M059J (cell line): ENCODE measurements around the gene FLOT1. TPM values are rescaled to one million over a fixed set of nuclear protein-coding genes. Genes with fewer than 3 reads are reported as not detected.

ENCODE experiments used
- DNase-seq: peaks from one replicate; pipeline ENCODE4 v3.0.0-alpha.2; 2012; ENCODE audit warnings: low read depth
- total RNA-seq: library from RNA; depleted of rRNA; stranded (reverse); fragments of >200 nt; shearing (Covaris generic); gene quantifications from 2 replicates; pipeline ENCODE4 v1.2.3, GENCODE V29; 2014; rRNA removed

FLOT1 gene
- total RNA-seq = 194 and 244 TPM in 2 replicates

- peak; percentile 99 for DNase-seq
Observed at GRCh38 chr6:30742316-30743098, at the start of gene FLOT1. Gene FLOT1, minus strand, starts transcription at chr6:30742687. Its CDS starts 498 bp downstream, at chr6:30742189.

DNA sequence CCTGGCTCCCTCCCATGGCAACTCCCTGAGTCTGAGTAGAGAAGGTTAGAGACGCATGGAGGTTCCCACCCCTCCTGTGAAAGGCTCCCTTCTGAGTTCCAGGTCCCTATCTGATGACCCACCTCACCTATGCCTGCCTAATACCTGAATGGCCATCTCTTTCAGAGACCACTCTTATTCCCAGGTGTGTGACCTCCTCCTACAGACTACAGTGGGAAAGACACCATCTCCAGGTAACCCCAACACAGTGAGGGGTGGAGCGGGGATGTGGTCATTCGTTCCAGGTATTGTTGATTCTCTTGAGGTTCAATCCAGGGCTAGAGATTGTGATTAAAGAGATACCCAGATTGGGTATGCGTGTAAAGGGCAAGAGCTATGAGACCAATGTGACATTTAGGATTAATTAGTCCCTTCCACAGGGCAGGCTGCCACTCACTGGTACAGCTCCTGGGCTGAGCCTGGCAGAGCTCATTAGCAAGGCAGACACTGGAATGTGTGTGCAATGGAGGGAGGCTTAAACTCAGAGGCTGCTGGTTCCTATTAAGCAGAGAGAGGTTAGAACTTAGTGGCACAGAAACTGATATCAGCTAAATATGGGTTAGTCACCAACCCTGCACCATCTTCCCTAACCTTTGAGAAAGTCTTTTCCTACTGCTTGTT is 48.4 kb upstream of the FLOT1 start:
- DNase-seq = no peak

DNA sequence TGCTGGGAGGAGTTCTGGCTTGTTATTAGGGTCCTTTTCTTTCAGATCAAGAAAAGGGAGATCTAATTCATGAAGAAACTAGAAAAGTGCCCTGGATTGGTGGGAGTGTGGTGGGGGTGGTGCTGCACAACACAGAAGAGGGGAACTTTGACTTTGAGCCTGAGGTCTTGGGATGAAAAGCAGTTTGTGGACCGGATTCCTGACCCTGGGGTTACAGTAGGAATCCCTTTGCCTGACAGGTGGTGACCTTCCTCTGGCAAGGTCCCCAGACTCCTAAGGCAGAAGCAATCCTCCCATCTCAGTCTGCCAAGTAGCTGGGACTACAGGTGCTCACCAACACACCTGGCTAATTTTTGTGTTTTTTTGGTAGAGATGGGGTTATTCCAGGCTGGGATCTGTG is 47.1 kb upstream of the FLOT1 start:
- no peak for DNase-seq

- DNase-seq = no peak
Observed at GRCh38 chr6:30787954-30788353, 45.5 kb upstream of the FLOT1 start.

DNA sequence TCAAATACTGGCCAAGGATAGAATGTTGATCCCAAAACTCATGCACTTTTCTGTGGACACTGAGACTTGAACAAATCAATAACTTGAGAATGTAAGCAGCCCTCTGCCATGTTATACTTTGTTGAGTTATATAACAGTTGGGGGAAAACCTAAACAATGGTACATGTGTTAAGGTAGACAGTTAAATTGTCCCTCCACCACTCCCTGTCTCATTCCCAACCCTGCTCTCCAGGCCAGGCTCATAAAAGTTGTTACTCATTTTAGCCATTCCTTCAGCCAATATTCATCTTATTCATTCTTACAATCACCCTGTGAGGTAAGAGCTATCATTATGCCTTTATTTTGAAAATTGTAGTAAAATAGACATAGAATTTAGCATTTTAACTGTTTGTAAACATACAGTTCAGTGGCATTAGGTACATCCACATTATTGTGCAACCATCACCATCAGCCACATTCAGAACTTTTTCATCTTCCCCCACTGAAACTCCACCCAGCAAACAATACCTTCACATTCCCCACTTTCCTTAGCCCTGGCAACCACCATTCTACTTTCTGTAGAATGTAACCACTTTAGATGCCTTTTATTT is 40.0 kb upstream of the FLOT1 start:
- DNase-seq = peak; percentile 95

DNA sequence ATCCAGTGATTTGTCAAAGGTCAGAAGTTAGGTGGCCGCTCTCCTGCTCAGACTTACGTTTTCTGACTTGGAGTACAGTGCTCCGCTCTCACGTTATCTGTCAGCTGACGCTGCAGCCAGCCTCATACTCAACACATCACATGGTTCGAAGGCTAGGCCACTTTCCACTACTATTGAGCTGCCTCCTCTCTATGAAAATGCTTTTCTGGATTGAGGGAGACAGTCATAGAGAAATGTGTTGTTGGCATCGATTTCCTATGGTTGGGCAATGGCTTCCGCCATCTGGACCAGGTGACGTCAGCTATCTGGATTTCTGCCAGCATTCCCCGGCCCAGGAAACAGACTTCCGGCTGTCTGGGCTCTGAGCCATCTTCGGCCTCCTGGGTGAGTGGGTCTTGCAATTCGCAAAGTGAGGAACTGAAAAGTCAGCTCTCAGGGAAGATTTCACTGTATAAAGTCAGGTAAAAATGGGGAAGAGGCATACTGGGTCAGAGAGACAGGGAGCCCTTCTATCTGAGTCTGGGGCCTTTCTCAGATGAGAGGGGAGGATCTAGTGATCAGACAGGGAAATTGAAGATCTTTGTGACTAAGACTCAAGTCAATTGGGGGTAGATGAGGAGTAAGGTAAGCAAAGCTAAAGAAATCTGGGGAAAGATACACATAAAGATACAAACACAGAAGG is 39.4 kb upstream of the FLOT1 start:
- DNase-seq = peak; percentile 100

GRCh38 chr6:30781395-30781742 is 38.9 kb upstream of the FLOT1 start:
- DNase-seq = no peak

- DNase-seq = no peak
Observed at GRCh38 chr6:30780642-30780920, 38.1 kb upstream of the FLOT1 start.

GRCh38 chr6:30779850-30780641 is 37.6 kb upstream of the FLOT1 start:
- no peak for DNase-seq

DNA sequence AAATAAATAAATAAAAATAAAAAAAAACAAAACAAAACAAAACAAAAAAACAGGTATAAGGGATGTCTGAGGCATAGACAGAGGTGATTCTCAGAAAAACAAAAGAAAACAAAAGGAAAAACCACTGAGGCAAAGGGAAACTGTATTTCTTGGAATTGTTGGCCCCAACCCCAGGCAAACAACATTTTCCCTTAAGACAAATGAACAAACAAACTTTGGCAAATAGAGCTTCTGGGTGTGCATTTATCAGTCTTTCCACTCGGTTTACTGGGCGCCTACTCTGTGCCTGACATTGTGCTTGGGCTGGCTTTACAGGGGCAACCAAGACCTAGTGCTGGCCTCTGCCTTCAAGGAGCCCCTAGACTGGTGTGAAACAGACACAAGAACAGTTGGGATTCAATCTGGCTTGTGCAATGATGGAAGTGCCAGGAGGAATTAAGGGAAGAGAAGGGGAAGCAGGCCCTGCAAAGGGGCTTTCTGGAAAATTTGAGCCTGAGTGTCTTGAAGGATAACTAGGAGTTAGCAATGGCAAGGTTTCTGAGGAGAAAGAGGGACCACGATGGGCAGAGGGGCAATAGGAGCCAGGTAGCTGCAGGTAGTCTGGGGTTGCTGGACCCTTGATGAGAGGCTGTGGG is 35.6 kb upstream of the FLOT1 start:
- DNase-seq = no peak

DNA sequence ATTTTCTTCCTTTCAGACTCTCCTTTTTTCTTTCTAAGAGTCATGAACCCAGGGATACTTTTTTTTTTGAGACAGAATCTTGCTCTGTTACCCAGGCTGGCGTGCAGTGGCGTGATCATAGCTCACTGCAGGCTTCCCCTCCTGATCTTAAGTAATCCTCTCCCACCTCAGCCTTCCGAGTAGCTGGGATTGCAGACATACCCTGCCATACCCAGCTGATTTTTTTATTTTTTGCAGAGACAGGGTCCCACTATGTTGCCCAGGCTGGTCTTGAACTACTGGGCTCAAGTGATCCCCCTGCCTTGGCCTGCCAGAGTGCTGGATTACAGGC is 34.6 kb upstream of the FLOT1 start:
- DNase-seq = no peak

DNA sequence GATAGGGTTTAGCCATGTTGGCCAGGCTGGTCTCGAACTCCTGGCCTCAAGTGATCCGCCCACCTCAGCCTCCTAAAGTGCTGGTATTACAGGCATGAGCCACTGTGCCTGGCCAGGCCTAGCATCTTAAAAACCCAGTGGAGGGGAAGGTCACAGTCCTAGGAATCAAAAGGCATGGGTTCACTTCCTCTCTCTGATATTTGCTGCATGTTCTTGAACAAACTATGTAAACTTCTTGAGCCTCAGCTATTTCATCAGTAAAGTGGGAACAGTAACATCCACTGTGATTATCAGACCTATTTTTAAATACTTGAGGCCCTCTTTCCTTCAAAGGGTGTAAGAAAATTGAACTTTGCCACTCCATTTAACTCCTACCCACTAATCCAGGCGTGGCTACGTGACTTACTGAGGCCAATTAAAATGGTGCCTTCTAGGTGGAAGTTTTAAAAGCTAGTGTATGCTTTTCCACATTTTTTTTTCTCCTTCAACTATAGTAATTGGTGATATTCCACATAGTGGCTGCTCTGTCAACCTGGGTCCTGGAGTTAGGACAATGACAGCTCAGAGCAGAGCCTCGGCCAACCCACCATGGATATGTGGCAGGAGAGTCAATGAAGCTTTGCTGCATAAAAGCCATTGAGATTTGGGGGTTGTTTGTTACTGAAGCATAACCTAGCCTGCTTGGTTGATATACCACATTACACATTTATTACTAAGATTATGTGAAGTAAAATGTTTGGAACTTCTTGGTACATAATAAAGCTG is 34.1 kb upstream of the FLOT1 start:
- no peak for DNase-seq

DNA sequence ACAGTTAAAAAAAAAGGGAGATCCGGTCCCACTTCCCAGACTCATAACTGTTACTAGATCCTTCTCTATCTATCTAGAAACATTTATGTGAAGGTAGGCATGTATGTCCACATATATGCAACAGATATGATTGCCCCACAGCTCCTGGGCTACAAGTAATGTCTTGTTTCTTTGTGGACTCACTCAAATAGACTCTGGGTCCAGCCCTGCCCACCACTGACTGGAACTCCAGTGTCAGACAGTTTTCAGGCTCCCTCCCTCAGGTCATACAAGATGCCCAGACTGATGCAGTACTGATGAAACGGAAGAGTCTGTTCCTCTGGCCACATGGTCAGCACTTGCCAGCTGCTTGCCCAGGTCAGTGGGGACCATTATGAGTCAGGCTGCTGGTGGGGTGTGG is 32.6 kb upstream of the FLOT1 start:
- no peak for DNase-seq

DNA sequence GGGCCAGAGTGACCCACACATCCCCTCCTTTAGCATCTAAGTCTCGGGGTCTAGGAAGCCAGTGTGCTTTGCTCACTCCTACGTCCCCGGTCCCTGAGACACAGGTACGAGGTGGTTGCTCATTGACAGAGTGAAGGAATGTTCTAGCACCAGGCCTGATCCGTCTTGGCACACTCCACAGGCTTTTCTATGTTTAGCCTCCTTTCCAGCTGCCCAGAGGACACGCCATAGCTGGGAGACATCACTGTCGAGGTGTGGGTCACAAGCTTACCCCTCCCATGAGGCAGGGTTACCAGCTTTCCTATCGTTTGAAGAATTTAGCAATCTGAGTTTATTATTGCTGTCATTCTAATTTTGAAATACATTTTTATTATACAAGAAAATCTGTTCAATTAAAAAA is 32.2 kb upstream of the FLOT1 start:
- DNase-seq = no peak

DNA sequence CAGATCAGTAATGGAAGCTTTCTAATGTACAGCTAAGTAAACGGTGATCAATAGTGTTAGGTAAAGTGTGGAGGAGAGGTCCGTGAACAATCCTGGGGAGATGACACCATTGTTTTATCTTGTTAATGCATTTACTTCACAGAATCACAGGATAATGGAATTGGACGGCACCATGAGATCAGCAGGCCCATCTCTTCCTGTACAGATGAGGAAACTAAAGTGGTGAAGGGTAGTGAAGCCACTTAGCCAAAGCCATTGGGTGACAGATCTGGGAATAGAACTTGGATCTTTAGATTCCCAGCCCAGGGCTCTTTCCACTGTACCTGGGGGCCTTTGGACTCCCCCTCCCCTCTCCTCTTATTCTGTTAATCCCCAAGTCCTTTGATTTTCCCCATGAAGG is 28.1 kb upstream of the FLOT1 start:
- DNase-seq = no peak

DNA sequence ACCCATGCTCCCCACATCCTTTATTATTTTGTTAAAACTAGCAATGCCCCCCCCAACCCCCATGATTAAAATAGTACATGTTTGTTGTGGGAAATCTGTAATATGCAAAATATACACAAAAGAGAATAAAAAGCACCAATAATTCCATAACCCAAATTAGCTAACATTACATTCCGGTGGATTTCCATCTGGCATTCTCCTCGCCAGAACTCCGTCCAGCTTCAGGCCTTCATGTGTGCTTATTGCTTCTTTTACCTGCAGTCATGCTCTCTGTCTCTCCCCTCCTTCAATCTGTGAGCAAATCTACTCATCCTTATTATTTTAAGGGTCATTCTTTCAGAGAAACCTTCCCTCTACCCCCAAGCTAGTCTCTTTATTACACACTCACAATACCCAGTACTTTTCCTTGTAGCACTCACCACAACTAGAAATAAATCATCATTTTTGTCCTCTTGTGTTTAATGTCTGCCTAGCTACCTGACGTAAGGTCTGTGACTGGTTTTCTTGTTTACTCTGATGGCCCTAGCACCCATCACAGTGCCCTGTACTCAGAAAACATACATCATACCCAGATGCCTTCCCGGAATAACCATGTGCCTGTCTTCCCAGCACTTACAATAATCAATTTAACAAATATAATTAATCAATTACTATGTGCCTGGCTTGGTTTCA is 27.5 kb upstream of the FLOT1 start:
- DNase-seq = peak; percentile 89

DNA sequence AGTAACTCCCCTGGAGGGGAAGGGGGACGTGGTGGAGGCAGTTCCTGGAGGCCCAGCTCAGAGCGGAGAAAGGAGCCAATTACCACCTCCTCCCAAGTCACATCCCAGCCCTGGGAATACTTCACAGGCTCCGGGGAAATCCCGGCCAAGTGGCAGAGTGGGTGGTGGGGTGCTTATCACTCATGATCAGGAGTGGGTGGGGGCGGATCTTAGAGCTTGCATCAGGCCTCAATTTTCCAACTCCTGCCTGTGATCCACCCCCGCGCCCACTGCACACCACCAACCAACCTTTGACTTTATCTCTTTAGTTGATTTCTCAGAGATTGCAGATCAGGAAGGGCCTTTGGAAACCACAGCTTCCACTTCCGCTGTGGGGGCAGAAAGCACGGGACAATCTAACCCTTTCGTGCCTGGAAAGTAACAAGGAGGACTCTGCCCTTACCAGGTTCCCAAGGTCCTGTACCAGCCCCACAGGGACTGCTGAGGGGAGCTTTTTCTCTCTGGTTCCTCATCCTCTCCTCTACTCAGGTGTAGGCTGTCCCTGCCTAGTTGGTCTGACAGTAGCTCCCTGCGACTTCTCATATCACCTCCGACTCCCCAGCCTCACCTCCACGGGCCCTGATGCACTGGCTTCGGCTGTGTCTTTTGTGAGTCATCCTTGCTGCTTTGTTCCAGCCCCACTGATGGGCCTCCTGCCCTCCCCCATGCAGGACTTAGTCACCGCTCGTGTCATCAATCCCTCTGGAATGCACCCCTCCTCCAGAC is 26.8 kb upstream of the FLOT1 start:
- peak; percentile 100 for DNase-seq

DNA sequence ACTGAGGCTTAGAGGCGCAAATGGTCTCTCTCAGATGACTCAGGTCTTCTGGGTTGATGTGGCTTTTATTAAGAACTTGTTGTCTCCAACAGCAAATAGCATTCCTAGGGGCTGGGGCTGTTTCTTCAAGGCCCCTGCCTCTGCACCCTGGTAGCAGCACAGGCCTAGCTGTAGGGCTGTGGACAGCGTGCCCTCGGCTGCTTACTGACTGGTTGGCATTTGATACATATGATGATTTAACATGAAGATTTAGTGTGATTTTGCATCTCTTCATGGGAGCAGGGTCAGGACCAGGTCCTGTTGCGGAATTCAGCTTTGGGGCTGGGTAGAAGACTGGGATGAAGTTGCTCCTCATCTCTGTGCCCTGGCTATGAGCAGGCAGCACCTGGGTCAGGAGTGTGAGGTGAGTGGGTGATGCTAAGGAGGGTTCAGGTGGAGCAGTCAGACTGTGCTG is 26.2 kb upstream of the FLOT1 start:
- DNase-seq = peak; percentile 58

DNA sequence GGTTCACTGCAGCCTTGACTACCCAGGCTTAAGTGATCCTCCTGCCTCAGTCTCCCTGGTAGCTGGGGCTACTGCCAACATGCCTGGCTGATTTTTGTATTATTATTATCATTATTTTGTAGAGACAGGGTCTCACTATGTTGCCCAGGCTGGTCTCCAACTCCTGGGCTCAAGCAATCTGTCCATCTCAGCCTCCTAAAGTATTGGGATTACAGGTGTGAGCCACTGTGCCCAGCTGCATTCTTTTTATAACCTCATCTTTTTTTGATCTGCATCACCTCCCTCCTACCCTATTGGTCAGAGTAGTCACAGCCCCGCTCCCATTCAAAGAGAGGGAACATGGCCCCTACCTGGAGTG is 25.4 kb upstream of the FLOT1 start:
- no peak for DNase-seq
